ENCODE results near the gene SULT6B1.

- TF ChIP-seq EZH2 (IDR thresholded peaks at IDR 0.05; ENCODE audit: borderline replicate concordance, low read length) (no peak), CTCF (conservative IDR thresholded peaks at IDR 0.05 in 1 of 2, IDR thresholded peaks at IDR 0.05 in 1 of 2; ENCODE audit: extremely low read depth in 1 of 2, insufficient read depth in 1 of 2, low read depth in 1 of 2, low read length in 2 of 2) (no peak)
Measured at GRCh38 chr2:37198681-37199065, 10.2 kb upstream of the SULT6B1 start.

All from mammary epithelial cell (primary cell).